ENCODE data around the gene NEO1.

Gene NEO1

DNA sequence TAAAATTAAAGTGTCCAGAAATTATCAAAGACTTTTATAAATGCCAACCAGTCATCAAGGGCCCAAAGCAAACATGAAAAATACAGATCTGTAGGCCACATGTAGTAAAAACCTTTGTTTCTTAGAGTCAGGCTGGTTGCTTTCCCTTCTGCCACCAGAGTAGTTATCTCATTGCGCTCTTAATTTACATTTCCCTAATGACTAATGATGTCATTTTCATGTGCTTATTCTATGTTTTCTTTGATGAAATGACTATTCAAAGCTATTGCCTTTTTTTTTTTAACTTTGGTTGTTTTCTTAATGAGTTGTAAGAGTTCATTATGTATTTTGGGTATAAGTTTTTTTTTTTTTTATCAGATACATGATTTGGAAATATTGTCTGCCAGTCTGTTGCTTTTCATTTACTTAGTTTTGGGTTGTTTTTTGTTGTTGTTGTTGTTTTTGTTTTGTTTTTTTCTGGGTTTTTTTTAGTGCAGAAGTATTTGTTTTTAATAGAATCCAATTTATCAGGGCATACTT, 175.9 kb downstream of the NEO1 start:
- TF ChIP-seq, protein P1, sequence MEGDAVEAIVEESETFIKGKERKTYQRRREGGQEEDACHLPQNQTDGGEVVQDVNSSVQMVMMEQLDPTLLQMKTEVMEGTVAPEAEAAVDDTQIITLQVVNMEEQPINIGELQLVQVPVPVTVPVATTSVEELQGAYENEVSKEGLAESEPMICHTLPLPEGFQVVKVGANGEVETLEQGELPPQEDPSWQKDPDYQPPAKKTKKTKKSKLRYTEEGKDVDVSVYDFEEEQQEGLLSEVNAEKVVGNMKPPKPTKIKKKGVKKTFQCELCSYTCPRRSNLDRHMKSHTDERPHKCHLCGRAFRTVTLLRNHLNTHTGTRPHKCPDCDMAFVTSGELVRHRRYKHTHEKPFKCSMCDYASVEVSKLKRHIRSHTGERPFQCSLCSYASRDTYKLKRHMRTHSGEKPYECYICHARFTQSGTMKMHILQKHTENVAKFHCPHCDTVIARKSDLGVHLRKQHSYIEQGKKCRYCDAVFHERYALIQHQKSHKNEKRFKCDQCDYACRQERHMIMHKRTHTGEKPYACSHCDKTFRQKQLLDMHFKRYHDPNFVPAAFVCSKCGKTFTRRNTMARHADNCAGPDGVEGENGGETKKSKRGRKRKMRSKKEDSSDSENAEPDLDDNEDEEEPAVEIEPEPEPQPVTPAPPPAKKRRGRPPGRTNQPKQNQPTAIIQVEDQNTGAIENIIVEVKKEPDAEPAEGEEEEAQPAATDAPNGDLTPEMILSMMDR (IDR thresholded peaks at IDR 0.05; ENCODE audit: borderline replicate concordance, extremely low read depth, low read length, poor library complexity, severe bottlenecking): no peak
- TF ChIP-seq EZH2 (IDR thresholded peaks at IDR 0.05; ENCODE audit: borderline replicate concordance, low read depth, low read length, severe bottlenecking): no peak
- H4K20me1 ChIP-seq (ENCODE audit: insufficient read depth, low read length): no peaks in the 10 kb centered on the region
- H3K9me3 ChIP-seq (ENCODE audit: insufficient read depth, low read length, severe bottlenecking): no peaks in the 10 kb centered on the region
- no peaks in the 10 kb centered on the region for H3K36me3 ChIP-seq (ENCODE audit: insufficient read depth, low read length)
- ATAC-seq (ENCODE audit: insufficient read depth, low read depth) (no peak), DNase-seq (no peak)
- H3K4me3 ChIP-seq (ENCODE audit: low read depth in 1 of 2, low read length in 2 of 2): no peak overlapping the region
- no peaks in the 10 kb centered on the region for H3K79me2 ChIP-seq (ENCODE audit: insufficient read depth, low read length)
- no peaks in the 10 kb centered on the region for H3K4me1 ChIP-seq (ENCODE audit: insufficient read depth, low read length)
- no peak overlapping the region for H3K4me2 ChIP-seq (ENCODE audit: insufficient read depth, low read length)
- no peaks in the 10 kb centered on the region for H3K27me3 ChIP-seq (ENCODE audit: insufficient read depth, low read length, poor library complexity)
- no peak overlapping the region for H3K27ac ChIP-seq (ENCODE audit: low read length)
- no peak overlapping the region for H2AFZ ChIP-seq (ENCODE audit: low read depth, low read length)
- H3K9ac ChIP-seq (ENCODE audit: low read depth, low read length): no peak overlapping the region

DNA sequence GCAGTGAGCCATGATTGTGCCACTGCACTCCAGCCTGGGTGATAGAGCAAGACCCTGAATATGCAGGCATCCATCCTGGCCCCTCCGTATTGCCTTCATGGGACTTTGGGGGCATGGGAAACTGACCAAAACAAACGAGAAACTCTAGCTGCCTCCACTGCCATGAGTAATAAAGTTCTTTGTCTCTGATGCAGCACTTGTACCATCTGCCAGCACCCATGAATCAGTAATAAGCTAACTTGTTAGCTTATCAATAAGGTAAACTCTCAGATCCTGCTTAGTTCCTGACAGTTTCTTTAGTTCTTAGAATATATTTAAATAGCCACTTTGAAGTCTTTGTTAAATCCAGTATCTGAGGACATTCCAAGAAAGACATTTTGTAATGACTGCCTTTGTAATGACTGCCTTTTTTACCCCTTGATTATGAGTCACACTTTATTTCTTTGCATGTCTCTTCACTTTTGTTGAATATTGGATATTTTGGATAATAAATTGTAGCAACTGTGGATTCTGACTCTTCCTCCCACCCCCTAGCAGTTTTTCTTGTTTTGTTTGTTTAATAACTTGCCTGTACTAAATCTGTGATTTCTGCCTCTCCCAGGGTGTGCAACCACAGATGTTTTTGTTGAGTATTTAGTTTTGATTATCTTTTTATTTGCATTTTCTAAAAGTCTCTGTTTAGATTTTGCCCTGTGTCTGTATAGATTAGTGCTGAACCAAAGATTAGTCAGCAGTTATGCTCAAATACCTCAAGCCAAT, 179.6 kb downstream of the NEO1 start:
- TF ChIP-seq EZH2 (IDR thresholded peaks at IDR 0.05; ENCODE audit: borderline replicate concordance, low read depth, low read length, severe bottlenecking): no peak
- DNase-seq (no peak), ATAC-seq (ENCODE audit: insufficient read depth, low read depth) (no peak)
- no peak overlapping the region for H2AFZ ChIP-seq (ENCODE audit: low read depth, low read length)
- no peak overlapping the region for H3K4me2 ChIP-seq (ENCODE audit: insufficient read depth, low read length)
- no peaks in the 10 kb centered on the region for H3K36me3 ChIP-seq (ENCODE audit: insufficient read depth, low read length)
- H3K9me3 ChIP-seq (ENCODE audit: insufficient read depth, low read length, severe bottlenecking): no peaks in the 10 kb centered on the region
- no peaks in the 10 kb centered on the region for H4K20me1 ChIP-seq (ENCODE audit: insufficient read depth, low read length)
- H3K4me1 ChIP-seq (ENCODE audit: insufficient read depth, low read length): no peaks in the 10 kb centered on the region
- no peak overlapping the region for H3K4me3 ChIP-seq (ENCODE audit: low read depth in 1 of 2, low read length in 2 of 2)
- no peaks in the 10 kb centered on the region for H3K27me3 ChIP-seq (ENCODE audit: insufficient read depth, low read length, poor library complexity)
- H3K9ac ChIP-seq (ENCODE audit: low read depth, low read length): no peak overlapping the region
- H3K27ac ChIP-seq (ENCODE audit: low read length): no peak overlapping the region
- no peaks in the 10 kb centered on the region for H3K79me2 ChIP-seq (ENCODE audit: insufficient read depth, low read length)

DNA sequence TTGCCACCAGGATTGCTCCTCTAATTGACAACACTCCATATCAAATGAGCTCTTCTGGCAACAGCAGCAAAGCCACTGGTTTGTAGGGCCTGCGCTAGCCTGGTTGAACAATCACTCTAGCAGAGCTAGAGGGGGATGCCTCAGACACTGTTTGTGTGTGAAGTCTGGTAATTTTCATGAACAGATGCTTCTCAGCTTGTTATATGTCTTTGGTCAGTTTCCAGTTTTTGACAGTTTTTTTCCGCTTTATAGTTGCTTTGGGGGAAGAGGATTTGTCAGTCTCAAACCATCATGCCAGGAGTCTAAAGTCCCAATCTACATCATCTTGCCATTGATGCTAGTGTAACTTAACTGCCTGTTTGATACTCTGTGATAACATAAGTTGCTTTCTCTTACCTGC, 180.5 kb downstream of the NEO1 start:
- Histone ChIP-seq H3K27me3 (ENCODE audit: insufficient read depth, low read length, poor library complexity) (no peaks in the 10 kb centered on the region), H3K4me3 (ENCODE audit: low read depth in 1 of 2, low read length in 2 of 2) (no peak overlapping the region), H3K27ac (ENCODE audit: low read length) (no peak overlapping the region), H4K20me1 (ENCODE audit: insufficient read depth, low read length) (no peaks in the 10 kb centered on the region), H3K9ac (ENCODE audit: low read depth, low read length) (no peak overlapping the region), H3K4me1 (ENCODE audit: insufficient read depth, low read length) (no peaks in the 10 kb centered on the region), H3K36me3 (ENCODE audit: insufficient read depth, low read length) (no peaks in the 10 kb centered on the region), H3K4me2 (ENCODE audit: insufficient read depth, low read length) (no peak overlapping the region), H3K79me2 (ENCODE audit: insufficient read depth, low read length) (no peaks in the 10 kb centered on the region), H2AFZ (ENCODE audit: low read depth, low read length) (no peak overlapping the region), H3K9me3 (ENCODE audit: insufficient read depth, low read length, severe bottlenecking) (no peaks in the 10 kb centered on the region)
- DNase-seq (no peak), ATAC-seq (ENCODE audit: insufficient read depth, low read depth) (no peak)
- TF ChIP-seq EZH2 (IDR thresholded peaks at IDR 0.05; ENCODE audit: borderline replicate concordance, low read depth, low read length, severe bottlenecking): no peak
- TF ChIP-seq, protein P1 (IDR thresholded peaks at IDR 0.05; ENCODE audit: borderline replicate concordance, extremely low read depth, low read length, poor library complexity, severe bottlenecking): no peak

DNA sequence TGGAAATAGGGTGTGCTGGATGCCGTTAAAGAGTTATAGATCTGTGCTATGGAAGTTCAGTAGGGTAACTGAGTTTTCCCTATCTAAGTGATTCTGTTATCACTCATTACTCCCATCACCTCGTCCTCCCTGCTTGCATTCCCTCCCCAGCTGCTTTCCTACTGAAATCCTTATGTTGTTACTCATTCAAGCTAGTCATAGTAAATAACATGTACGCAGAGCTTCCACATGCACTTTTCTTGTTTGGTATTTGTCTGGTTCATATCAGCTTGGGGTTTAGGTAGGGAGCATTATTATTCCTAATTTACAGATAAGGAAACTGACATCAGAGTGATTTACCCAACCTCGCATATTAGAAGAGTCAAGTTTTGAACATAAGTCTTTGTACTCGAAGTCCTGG, 181.4 kb downstream of the NEO1 start:
- no peak overlapping the region for H3K9ac ChIP-seq (ENCODE audit: low read depth, low read length)
- TF ChIP-seq, protein P1 (IDR thresholded peaks at IDR 0.05; ENCODE audit: borderline replicate concordance, extremely low read depth, low read length, poor library complexity, severe bottlenecking): no peak
- no peak for TF ChIP-seq EZH2 (IDR thresholded peaks at IDR 0.05; ENCODE audit: borderline replicate concordance, low read depth, low read length, severe bottlenecking)

More for the DNA sequence above, 181.4 kb downstream of the NEO1 start:
- H3K4me2 ChIP-seq (ENCODE audit: insufficient read depth, low read length): no peak overlapping the region
- H3K27me3 ChIP-seq (ENCODE audit: insufficient read depth, low read length, poor library complexity): no peaks in the 10 kb centered on the region
- H3K4me1 ChIP-seq (ENCODE audit: insufficient read depth, low read length): no peaks in the 10 kb centered on the region
- H3K9me3 ChIP-seq (ENCODE audit: insufficient read depth, low read length, severe bottlenecking): no peaks in the 10 kb centered on the region
- H3K27ac ChIP-seq (ENCODE audit: low read length): no peak overlapping the region
- no peaks in the 10 kb centered on the region for H3K79me2 ChIP-seq (ENCODE audit: insufficient read depth, low read length)
- H2AFZ ChIP-seq (ENCODE audit: low read depth, low read length): no peak overlapping the region
- DNase-seq (no peak), ATAC-seq (ENCODE audit: insufficient read depth, low read depth) (no peak)
- no peaks in the 10 kb centered on the region for H3K36me3 ChIP-seq (ENCODE audit: insufficient read depth, low read length)
- H3K4me3 ChIP-seq (ENCODE audit: low read depth in 1 of 2, low read length in 2 of 2): no peak overlapping the region
- no peaks in the 10 kb centered on the region for H4K20me1 ChIP-seq (ENCODE audit: insufficient read depth, low read length)
